CD4-positive, alpha-beta T cell treated with Interferon alpha-2 for 1 hour (primary cell): Measurements from ENCODE around the gene NHERF2.

Experiments used
- DNase-seq, 2 donors: peaks; one replicate each; pipeline ENCODE4 v3.0.0-alpha.2; 2020 to 2022

NHERF2 gene

DNA sequence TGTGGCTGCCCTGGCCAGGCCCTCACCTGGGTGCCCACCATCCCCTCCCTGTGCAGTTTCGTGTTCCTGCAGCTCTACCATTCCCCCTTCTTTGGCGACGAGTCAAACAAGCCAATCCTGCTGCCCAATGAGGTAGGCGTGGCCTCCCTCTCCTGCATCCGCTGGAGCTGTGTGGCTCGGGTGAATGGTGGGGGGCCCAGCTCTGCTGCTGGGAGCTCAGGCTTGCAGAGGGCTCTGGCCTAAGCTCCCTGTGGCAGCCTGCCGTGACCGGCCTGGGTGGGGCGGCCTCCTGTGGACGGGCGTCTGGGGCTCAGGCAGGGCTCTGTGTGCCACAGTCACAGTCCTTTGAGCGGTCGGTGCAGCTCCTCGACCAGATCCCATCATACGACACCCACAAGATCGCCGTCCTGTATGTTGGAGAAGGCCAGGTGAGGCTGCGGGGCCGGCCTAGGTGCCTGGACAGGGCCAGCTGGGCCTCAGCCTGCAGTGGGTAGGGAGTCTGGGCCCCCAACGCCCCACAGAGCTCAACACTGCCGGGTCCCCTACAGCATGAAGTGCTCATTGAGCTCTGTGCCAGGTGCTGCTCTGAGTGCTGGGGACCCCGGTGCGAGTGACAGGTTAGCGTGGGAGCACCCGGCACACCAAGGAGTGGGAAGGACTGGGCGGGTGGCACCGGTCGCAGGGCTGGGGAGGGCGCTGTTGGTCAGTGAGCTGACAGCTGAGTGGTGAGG is 58.4 kb downstream of the NHERF2 start:
- DNase-seq = no peak

DNA sequence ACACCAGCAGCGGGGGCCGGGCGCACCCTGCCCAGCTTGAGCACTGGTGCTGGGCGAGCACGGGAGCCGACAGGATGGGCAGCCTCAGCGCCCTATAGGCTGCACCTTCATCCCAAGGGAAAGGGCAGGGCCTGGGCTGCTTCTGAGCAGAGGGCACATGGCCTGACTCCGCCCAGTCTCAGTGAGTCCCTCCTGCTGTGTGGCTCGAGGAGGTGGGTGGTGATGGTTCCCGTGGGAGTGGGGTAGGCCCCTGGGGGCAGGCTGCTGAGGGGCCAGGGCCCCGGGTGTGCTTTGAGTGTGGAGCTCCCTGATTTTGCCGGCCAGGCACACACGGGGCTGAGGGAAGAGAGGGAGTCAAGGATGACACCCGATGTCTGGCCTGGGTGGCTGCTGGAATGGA is 59.0 kb downstream of the NHERF2 start:
- DNase-seq = no peak

DNA sequence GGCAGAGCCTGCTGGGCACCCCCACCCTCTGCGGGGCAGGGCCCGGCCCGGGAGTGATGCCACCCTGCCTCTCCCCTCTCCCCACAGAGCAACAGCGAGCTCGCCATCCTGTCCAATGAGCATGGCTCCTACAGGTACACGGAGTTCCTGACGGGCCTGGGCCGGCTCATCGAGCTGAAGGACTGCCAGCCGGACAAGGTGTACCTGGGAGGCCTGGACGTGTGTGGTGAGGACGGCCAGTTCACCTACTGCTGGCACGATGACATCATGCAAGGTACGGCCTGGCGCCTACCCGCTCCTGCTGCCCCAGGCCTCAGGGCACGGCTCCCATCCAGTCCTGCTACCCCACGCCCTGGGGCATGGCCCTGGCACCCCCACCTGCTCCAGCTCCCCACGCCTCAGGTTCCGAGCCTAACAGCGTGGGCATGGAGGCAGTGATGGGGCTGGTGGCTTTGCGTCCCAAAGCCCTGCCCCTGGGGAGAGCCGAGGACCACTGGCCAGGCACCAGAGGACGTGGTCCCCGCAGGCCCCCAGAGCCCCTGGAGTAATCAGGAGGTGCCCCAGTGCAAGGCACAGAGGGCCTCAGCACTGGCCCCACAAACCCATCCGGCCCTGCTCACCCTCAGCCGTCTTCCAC is 59.5 kb downstream of the NHERF2 start:
- no peak for DNase-seq

DNA sequence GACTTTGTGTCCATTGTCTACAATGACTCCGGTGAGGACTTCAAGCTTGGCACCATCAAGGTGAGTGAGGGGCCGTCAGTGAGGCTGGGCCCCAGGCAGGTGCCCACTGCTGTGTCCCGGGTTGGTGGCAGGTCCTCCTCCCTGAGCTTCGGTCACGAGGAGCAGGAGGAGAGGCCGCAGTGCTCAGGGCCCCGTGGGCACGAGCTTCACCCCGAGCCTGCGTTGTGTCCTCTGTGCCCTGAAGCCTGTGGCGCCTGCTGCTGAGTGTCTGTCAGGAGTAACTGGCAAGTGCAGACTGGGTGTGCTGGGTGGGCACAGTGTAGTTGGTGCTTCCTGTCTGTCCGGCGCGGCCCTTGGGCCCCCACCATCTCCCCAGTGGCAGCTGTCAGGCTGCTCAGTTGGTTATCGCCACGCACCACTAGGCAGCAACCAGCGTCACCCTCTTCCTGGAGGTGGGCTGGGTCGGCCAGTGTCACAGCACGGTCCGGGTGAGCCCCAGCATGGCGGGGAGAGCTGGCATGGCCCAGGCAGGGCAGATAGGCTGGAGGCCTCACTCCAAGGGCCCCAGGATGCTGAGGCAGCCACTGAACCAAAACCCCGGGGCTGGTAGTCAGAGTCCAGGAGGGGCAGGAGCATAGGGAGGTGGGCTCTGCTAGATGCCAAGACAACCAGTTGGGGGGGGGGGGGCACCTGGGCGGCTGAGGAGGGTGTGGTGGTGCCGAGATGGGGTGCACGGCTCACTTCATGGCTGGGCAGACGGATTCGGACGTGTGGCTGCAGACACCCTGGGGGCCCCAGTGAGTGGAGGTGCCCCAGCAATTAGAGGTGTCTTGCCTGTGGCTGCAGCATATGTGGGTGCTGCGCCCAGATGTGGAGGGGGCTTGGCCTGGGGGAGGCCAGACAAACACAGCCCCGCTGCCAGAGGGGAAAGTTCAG is 60.4 kb downstream of the NHERF2 start:
- DNase-seq = no peak

DNA sequence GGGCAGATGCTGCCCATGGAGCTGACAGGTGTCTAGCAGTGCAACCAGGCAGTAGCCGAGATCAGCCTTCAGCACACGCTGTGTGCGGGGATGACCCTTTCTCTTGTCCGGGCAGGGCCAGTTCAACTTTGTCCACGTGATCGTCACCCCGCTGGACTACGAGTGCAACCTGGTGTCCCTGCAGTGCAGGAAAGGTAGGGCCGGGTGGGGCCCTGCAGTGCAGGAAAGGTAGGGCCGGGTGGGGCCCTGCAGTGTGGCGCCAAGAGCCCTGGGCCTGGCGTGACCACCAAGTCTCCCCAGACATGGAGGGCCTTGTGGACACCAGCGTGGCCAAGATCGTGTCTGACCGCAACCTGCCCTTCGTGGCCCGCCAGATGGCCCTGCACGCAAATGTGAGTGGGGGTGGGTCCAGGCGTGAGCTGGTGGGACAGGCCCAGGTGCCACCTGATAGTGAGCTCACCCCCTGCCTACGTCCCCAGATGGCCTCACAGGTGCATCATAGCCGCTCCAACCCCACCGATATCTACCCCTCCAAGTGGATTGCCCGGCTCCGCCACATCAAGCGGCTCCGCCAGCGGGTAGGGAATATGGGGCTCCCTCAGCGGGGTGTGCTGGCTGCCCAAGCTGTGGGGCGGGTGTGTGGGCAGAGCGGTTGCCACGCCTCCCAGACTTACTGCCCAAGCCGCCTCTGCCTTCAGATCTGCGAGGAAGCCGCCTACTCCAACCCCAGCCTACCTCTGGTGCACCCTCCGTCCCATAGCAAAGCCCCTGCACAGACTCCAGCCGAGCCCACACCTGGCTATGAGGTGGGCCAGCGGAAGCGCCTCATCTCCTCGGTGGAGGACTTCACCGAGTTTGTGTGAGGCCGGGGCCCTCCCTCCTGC is 61.3 kb downstream of the NHERF2 start:
- DNase-seq = no peak
